ENCODE measurements around the gene MSI2. TPM values are rescaled to one million over a fixed set of nuclear protein-coding genes. Genes with fewer than 3 reads are reported as not detected.
A peak's percentile ranks its signal among the peaks of the same experiment; 100 is the strongest.
"Not testable (repeated sequence)": the region's sequence is repeated elsewhere in the genome, so short reads cannot be mapped to it uniquely, and the experiment has no call there.

MSI2 gene
- polyA plus RNA-seq (ENCODE audit: insufficient read length in 4 of 4), result 100 to 1,000 TPM in 2 of 4 donors, 10 to 100 TPM in 2; 85.9 to 104 (median 97.5) TPM

GRCh38 chr17:57255776-57256681 is at the start of gene MSI2:
TSS of gene MSI2 (plus strand) at chr17:57256523. CDS start at chr17:57256743, 220 bp downstream.
- peak in 2 of 4 donors; percentile 71 to 81 for DNase-seq (ENCODE audit: low read depth in 4 of 4, low spot score in 2 of 4)

GRCh38 chr17:57206928-57207327 is 49.4 kb upstream of the MSI2 start:
- no peak for DNase-seq (ENCODE audit: low read depth in 4 of 4, low spot score in 2 of 4)

GRCh38 chr17:57207396-57207795 is 48.9 kb upstream of the MSI2 start:
- DNase-seq (ENCODE audit: low read depth in 4 of 4, low spot score in 2 of 4), result no peak

GRCh38 chr17:57210224-57210553 is 46.1 kb upstream of the MSI2 start:
- DNase-seq (ENCODE audit: low read depth in 4 of 4, low spot score in 2 of 4), result no peak

- DNase-seq (ENCODE audit: low read depth in 4 of 4, low spot score in 2 of 4), result no peak
Observed at GRCh38 chr17:57210972-57211411, 45.3 kb upstream of the MSI2 start.

- DNase-seq (ENCODE audit: low read depth in 4 of 4, low spot score in 2 of 4), result no peak
Observed at GRCh38 chr17:57211543-57211942, 44.8 kb upstream of the MSI2 start.

GRCh38 chr17:57213180-57213825 is 43.0 kb upstream of the MSI2 start:
- no peak for DNase-seq (ENCODE audit: low read depth in 4 of 4, low spot score in 2 of 4)

GRCh38 chr17:57215317-57215716 is 41.0 kb upstream of the MSI2 start:
- no peak for DNase-seq (ENCODE audit: low read depth in 4 of 4, low spot score in 2 of 4)

GRCh38 chr17:57221366-57222350 is 34.7 kb upstream of the MSI2 start:
- no peak for DNase-seq (ENCODE audit: low read depth in 4 of 4, low spot score in 2 of 4)

- not testable (repeated sequence) for DNase-seq (ENCODE audit: low read depth in 4 of 4, low spot score in 2 of 4)
Observed at GRCh38 chr17:57222422-57222821, 33.9 kb upstream of the MSI2 start.

GRCh38 chr17:57225127-57225526 is 31.2 kb upstream of the MSI2 start:
- no peak for DNase-seq (ENCODE audit: low read depth in 4 of 4, low spot score in 2 of 4)

GRCh38 chr17:57226793-57227192 is 29.5 kb upstream of the MSI2 start:
- no peak for DNase-seq (ENCODE audit: low read depth in 4 of 4, low spot score in 2 of 4)

GRCh38 chr17:57228911-57229310 is 27.4 kb upstream of the MSI2 start:
- DNase-seq (ENCODE audit: low read depth in 4 of 4, low spot score in 2 of 4), result no peak

- no peak for DNase-seq (ENCODE audit: low read depth in 4 of 4, low spot score in 2 of 4)
Observed at GRCh38 chr17:57234061-57234738, 22.1 kb upstream of the MSI2 start.

- no peak for DNase-seq (ENCODE audit: low read depth in 4 of 4, low spot score in 2 of 4)
Observed at GRCh38 chr17:57234739-57235092, 21.6 kb upstream of the MSI2 start.

GRCh38 chr17:57235124-57235523 is 21.2 kb upstream of the MSI2 start:
- DNase-seq (ENCODE audit: low read depth in 4 of 4, low spot score in 2 of 4), result no peak

GRCh38 chr17:57236686-57237299 is 19.5 kb upstream of the MSI2 start:
- no peak for DNase-seq (ENCODE audit: low read depth in 4 of 4, low spot score in 2 of 4)

GRCh38 chr17:57240648-57241047 is 15.7 kb upstream of the MSI2 start:
- DNase-seq (ENCODE audit: low read depth in 4 of 4, low spot score in 2 of 4), result no peak

- DNase-seq (ENCODE audit: low read depth in 4 of 4, low spot score in 2 of 4), result no peak
Observed at GRCh38 chr17:57242148-57242547, 14.2 kb upstream of the MSI2 start.

GRCh38 chr17:57243171-57243622 is 13.1 kb upstream of the MSI2 start:
- no peak for DNase-seq (ENCODE audit: low read depth in 4 of 4, low spot score in 2 of 4)

Measured in left renal cortex interstitium (tissue), 4 donors.